H1 (cell line): ENCODE results near the gene RGS9. TPM values are rescaled to one million over a fixed set of nuclear protein-coding genes. Genes with fewer than 3 reads are reported as not detected.

ENCODE experiments used
- CTCF ChIA-PET: fragments of 300-600 bp; sonication (Branson Sonifier 250); formaldehyde crosslinking; loops from one replicate; lab custom pipeline; 2021; ENCODE audit not compliant: partially characterized antibody; lab: Charles Lee
- POLR2A ChIA-PET: fragments of 300-600 bp; sonication (Branson Sonifier 250); formaldehyde crosslinking; loops from one replicate; lab custom pipeline; 2021; ENCODE audit warnings: inconsistent platforms; ENCODE audit not compliant: partially characterized antibody; lab: Charles Lee
- DNase-seq, 2 experiments: peaks; one replicate each; pipeline versions ENCODE4 v3.0.0 to v3.0.0-alpha.2; 2010 to 2022; ENCODE audit warnings: low spot score in 2 of 2, low read depth in 1 of 2, mixed read lengths in 1 of 2
- FAIRE-seq: peaks from 2 replicates; lab custom pipeline; 2011; peaks lifted over from hg19 to GRCh38; lab: Jason Lieb, UNC
- H2AFZ ChIP-seq: 2 replicates; pipeline ENCODE4 v1.8.1; 2012; ENCODE audit warnings: low read length, inconsistent platforms
- H2AK5ac ChIP-seq: 2 replicates; pipeline ENCODE4 v1.6.1; 2013; ENCODE audit warnings: low read depth, low read length
- H2BK120ac ChIP-seq: replicated peaks from 2 replicates; pipeline ENCODE3; 2013; ENCODE audit warnings: low read depth, low read length, inconsistent platforms
- H2BK12ac ChIP-seq: 2 replicates; pipeline ENCODE4 v1.6.1; 2013; ENCODE audit warnings: low read depth, low read length
- H2BK15ac ChIP-seq: 2 replicates; pipeline ENCODE4 v1.6.1; 2013; ENCODE audit warnings: low read length
- H2BK20ac ChIP-seq: 2 replicates; pipeline ENCODE4 v1.6.1; 2013; ENCODE audit warnings: low read length
- H2BK5ac ChIP-seq: 2 replicates; pipeline ENCODE4 v1.6.1; 2013; ENCODE audit warnings: low read depth, low read length
- H3K14ac ChIP-seq: 2 replicates; pipeline ENCODE4 v1.6.1; 2013; ENCODE audit warnings: inconsistent platforms; ENCODE audit not compliant: insufficient read length
- H3K18ac ChIP-seq: 2 replicates; pipeline ENCODE4 v1.6.1; 2013; ENCODE audit warnings: low read length; ENCODE audit errors: extremely low read depth
- H3K23ac ChIP-seq: 2 replicates; pipeline ENCODE4 v1.6.1; 2013; ENCODE audit warnings: inconsistent platforms; ENCODE audit not compliant: insufficient read length
- H3K23me2 ChIP-seq: 2 replicates; pipeline ENCODE4 v1.6.1; 2013; ENCODE audit warnings: low read depth, low read length
- H3K27ac ChIP-seq: 2 replicates; pipeline ENCODE4 v1.6.1; 2011; ENCODE audit warnings: low read depth, low read length, inconsistent platforms
- H3K27me3 ChIP-seq, 4 experiments: replicated peaks in 1 of 4; 1 replicate in 1 of 4; 2 replicates in 3 of 4; pipeline versions ENCODE4 v1.6.1 to v1.8.1; 2011 to 2013; ENCODE audit warnings: low read length in 3 of 4, mild to moderate bottlenecking in 3 of 4, inconsistent platforms in 2 of 4, mixed read lengths in 2 of 4, moderate library complexity in 1 of 4; ENCODE audit not compliant: control insufficient read depth in 3 of 4, insufficient read depth in 3 of 4; ENCODE audit errors: extremely low read depth in 1 of 4
- H3K36me3 ChIP-seq, 4 experiments: 2 replicates each; pipeline versions ENCODE4 v1.6.1 to v1.8.1; 2011 to 2013; ENCODE audit warnings: mild to moderate bottlenecking in 4 of 4, low read length in 3 of 4, moderate library complexity in 2 of 4, control low read depth in 1 of 4, inconsistent platforms in 1 of 4; ENCODE audit not compliant: insufficient read depth in 4 of 4, control insufficient read depth in 2 of 4
- H3K4ac ChIP-seq: replicated peaks from 2 replicates; pipeline ENCODE3; 2013; ENCODE audit warnings: low read length, low read depth, mixed read lengths, inconsistent platforms; ENCODE audit not compliant: insufficient read length
- H3K4me1 ChIP-seq, 4 experiments: replicated peaks in 1 of 4; 1 replicate in 1 of 4; 2 replicates in 3 of 4; pipeline versions ENCODE4 v1.6.1 to v1.8.1; 2011 to 2013; ENCODE audit warnings: low read length in 3 of 4, inconsistent platforms in 2 of 4, mixed read lengths in 1 of 4; ENCODE audit not compliant: insufficient read depth in 4 of 4, control insufficient read depth in 3 of 4
- H3K4me2 ChIP-seq, 2 experiments: 2 replicates each; pipeline versions ENCODE4 v1.6.1 to v1.8.1; 2011 to 2013; ENCODE audit warnings: low read depth in 2 of 2, low read length in 2 of 2, control low read depth in 1 of 2, inconsistent platforms in 1 of 2, mild to moderate bottlenecking in 1 of 2; ENCODE audit not compliant: insufficient read depth in 1 of 2
- H3K4me3 ChIP-seq, 4 experiments: fragments of 200-600, 300-600 bp in 1 of 4; sonication (generic), shearing (Covaris generic), sonication (Bioruptor Twin) in 1 of 4; 2 replicates each; pipeline versions ENCODE4 v1.5.1 to v1.8.1; 2011 to 2016; ENCODE audit warnings: low read length in 4 of 4, low read depth in 3 of 4, control low read depth in 2 of 4, inconsistent platforms in 2 of 4, mild to moderate bottlenecking in 2 of 4, mixed read lengths in 1 of 4, moderate library complexity in 1 of 4; ENCODE audit not compliant: insufficient read depth in 2 of 4; ENCODE audit errors: extremely low read depth in 1 of 4
- H3K56ac ChIP-seq: replicated peaks from 2 replicates; pipeline ENCODE3; 2013; ENCODE audit warnings: low read depth, mild to moderate bottlenecking, mixed read lengths, low read length, inconsistent platforms; ENCODE audit not compliant: insufficient read length
- H3K79me1 ChIP-seq: 2 replicates; pipeline ENCODE4 v1.6.1; 2013; ENCODE audit warnings: low read depth, low read length, control low read depth
- H3K79me2 ChIP-seq, 2 experiments: 2 replicates each; pipeline versions ENCODE4 v1.6.1 to v1.8.1; 2012 to 2013; ENCODE audit warnings: low read length in 2 of 2, mild to moderate bottlenecking in 2 of 2, inconsistent platforms in 1 of 2; ENCODE audit not compliant: insufficient read depth in 2 of 2, control insufficient read depth in 1 of 2
- H3K9ac ChIP-seq, 4 experiments: replicated peaks in 1 of 4; 1 replicate in 1 of 4; 2 replicates in 3 of 4; pipeline versions ENCODE4 v1.6.1 to v1.8.1; 2011 to 2013; ENCODE audit warnings: low read depth in 3 of 4, low read length in 3 of 4, control low read depth in 2 of 4, mild to moderate bottlenecking in 2 of 4, moderate library complexity in 2 of 4, inconsistent platforms in 1 of 4; ENCODE audit errors: extremely low read depth in 1 of 4
- H3K9me3 ChIP-seq, 2 experiments: 2 replicates each; pipeline versions ENCODE4 v1.6.1 to v1.8.1; 2012 to 2013; ENCODE audit warnings: mild to moderate bottlenecking in 2 of 2, moderate library complexity in 2 of 2, control low read depth in 1 of 2, inconsistent platforms in 1 of 2, low read depth in 1 of 2, low read length in 1 of 2, mixed read lengths in 1 of 2; ENCODE audit not compliant: insufficient read depth in 2 of 2
- H4K20me1 ChIP-seq, 2 experiments: replicated peaks in 1 of 2; 2 replicates each; pipeline versions ENCODE3 to v1.8.1; 2011 to 2013; ENCODE audit warnings: inconsistent platforms in 2 of 2, low read length in 2 of 2, mild to moderate bottlenecking in 1 of 2; ENCODE audit not compliant: insufficient read depth in 2 of 2, control insufficient read depth in 1 of 2
- H4K5ac ChIP-seq: 2 replicates; pipeline ENCODE4 v1.6.1; 2013; ENCODE audit warnings: low read length, low read depth, mixed read lengths, inconsistent platforms; ENCODE audit not compliant: insufficient read length
- H4K8ac ChIP-seq: 2 replicates; pipeline ENCODE4 v1.8.0; 2013; ENCODE audit warnings: mild to moderate bottlenecking, moderate library complexity, low read length, inconsistent platforms; ENCODE audit not compliant: insufficient read depth; ENCODE audit errors: extremely low read depth
- H4K91ac ChIP-seq: replicated peaks from 2 replicates; pipeline ENCODE3; 2013; ENCODE audit warnings: low read length, mixed read lengths, inconsistent platforms; ENCODE audit not compliant: insufficient read length
- ASH2L ChIP-seq: fragments of 200-600, 300-600 bp; sonication (generic); IDR thresholded peaks from one replicate; pipeline ENCODE4 v1.7.1; 2017; ENCODE audit warnings: low read length
- BACH1 ChIP-seq: IDR thresholded peaks from 2 replicates; pipeline ENCODE4 v1.6.1; 2012; ENCODE audit warnings: low read length, improper control_type of control experiment
- CBX8 ChIP-seq: fragments of 300-800, 300-1000 bp; sonication (generic); IDR thresholded peaks from 2 replicates; pipeline ENCODE4 v1.7.1; 2016; ENCODE audit warnings: low read depth, low read length, borderline replicate concordance
- EGR1 ChIP-seq: IDR thresholded peaks from 2 replicates; pipeline ENCODE4 v1.6.1; 2011; ENCODE audit warnings: low read depth, low read length, borderline replicate concordance
- HDAC2 ChIP-seq, 2 experiments: fragments of 300-600 bp in 1 of 2; sonication (generic) in 1 of 2; IDR thresholded peaks; 2 replicates each; pipeline ENCODE4 v1.6.1; 2011 to 2012; ENCODE audit warnings: low read depth in 2 of 2, low read length in 2 of 2, mild to moderate bottlenecking in 2 of 2, moderate library complexity in 2 of 2, borderline replicate concordance in 1 of 2, inconsistent platforms in 1 of 2
- JUN ChIP-seq: IDR thresholded peaks from 2 replicates; pipeline ENCODE4 v1.6.1; 2011; ENCODE audit warnings: low read depth, mild to moderate bottlenecking, improper control_type of control experiment, low read length
- POLR2AphosphoS5 ChIP-seq: IDR thresholded peaks from 2 replicates; pipeline ENCODE4 v1.6.1; 2011; ENCODE audit warnings: low read depth, low read length
- POU5F1 ChIP-seq: IDR thresholded peaks from 2 replicates; pipeline ENCODE4 v1.6.1; 2011; ENCODE audit warnings: low read depth, mild to moderate bottlenecking, low read length, moderate library complexity
- RAD21 ChIP-seq, 2 experiments: IDR thresholded peaks in 1 of 2; conservative IDR thresholded peaks in 1 of 2; 2 replicates each; pipeline ENCODE4 v1.6.1; 2011; ENCODE audit warnings: low read depth in 2 of 2, low read length in 2 of 2, improper control_type of control experiment in 1 of 2, inconsistent platforms in 1 of 2, mild to moderate bottlenecking in 1 of 2, moderate library complexity in 1 of 2
- RXRA ChIP-seq: IDR thresholded peaks from 2 replicates; pipeline ENCODE4 v1.6.1; 2011; ENCODE audit warnings: low read depth, mild to moderate bottlenecking, low read length, moderate library complexity; ENCODE audit not compliant: insufficient read depth
- SIN3A ChIP-seq, 2 experiments: IDR thresholded peaks in 1 of 2; conservative IDR thresholded peaks in 1 of 2; 2 replicates each; pipeline ENCODE4 v1.6.1; 2011 to 2012; ENCODE audit warnings: low read length in 2 of 2, improper control_type of control experiment in 1 of 2, low read depth in 1 of 2, mild to moderate bottlenecking in 1 of 2
- SUZ12 ChIP-seq: fragments of 200-600 bp; sonication (generic); IDR thresholded peaks from 2 replicates; pipeline ENCODE4 v1.6.1; 2012; ENCODE audit warnings: mild to moderate bottlenecking, inconsistent platforms, low read length, moderate library complexity, mixed read lengths
- TAF7 ChIP-seq: optimal IDR thresholded peaks from 2 replicates; pipeline ENCODE3; 2011; ENCODE audit warnings: low read depth, mild to moderate bottlenecking, inconsistent platforms, low read length, moderate library complexity, borderline replicate concordance
- TEAD4 ChIP-seq: IDR thresholded peaks from 2 replicates; pipeline ENCODE4 v1.6.1; 2012; ENCODE audit warnings: low read depth, low read length, inconsistent platforms, mixed read lengths
- WGBS, 2 experiments: shearing (Covaris generic) in 1 of 2; methylation state at CpG; one replicate each; pipeline versions ENCODE4 v1.1.6 to v1.1.7; 2013 to 2015; ENCODE audit warnings: low lambda C conversion rate in 2 of 2, mixed read lengths in 2 of 2, inconsistent platforms in 1 of 2, low coverage in 1 of 2, missing lambda C conversion rate in 1 of 2; ENCODE audit not compliant: insufficient replicate concordance in 2 of 2, insufficient coverage in 1 of 2, insufficient read length in 1 of 2; ENCODE audit errors: extremely low coverage in 1 of 2, missing lambda C conversion rate in 1 of 2; 5-methylcytosine and 5-hydroxymethylcytosine counted together
- polyA plus RNA-seq, 7 experiments: library from polyadenylated mRNA; depleted of rRNA in 3 of 7; stranded (reverse) in 5 of 7; unstranded in 2 of 7; fragments of >200 nt in 5 of 7; fragments of 200-250 nt in 2 of 7; gene quantifications; 1 replicate in 5 of 7; 2 replicates in 1 of 7; 4 replicates in 1 of 7; pipeline versions ENCODE4 v1.2.1 to v1.2.3, GENCODE V29; 2011 to 2013; ENCODE audit warnings: missing spikeins in 2 of 7, mixed read lengths in 2 of 7
- total RNA-seq: library from RNA; stranded (reverse); fragmentation: NEBNext Ultra II Directional; extraction: Animal tissue kit (Norgen Biotek cat#: 25700); gene quantifications from 2 replicates; pipeline ENCODE4 v1.2.1, GENCODE V29; 2021

The RGS9 gene
- total and polyA plus RNA-seq, 2 of the 8 experiments (the other 6 are each of a cell fraction or from before 2014, with no cell fraction given): 8.9 to 20.5 TPM

DNA sequence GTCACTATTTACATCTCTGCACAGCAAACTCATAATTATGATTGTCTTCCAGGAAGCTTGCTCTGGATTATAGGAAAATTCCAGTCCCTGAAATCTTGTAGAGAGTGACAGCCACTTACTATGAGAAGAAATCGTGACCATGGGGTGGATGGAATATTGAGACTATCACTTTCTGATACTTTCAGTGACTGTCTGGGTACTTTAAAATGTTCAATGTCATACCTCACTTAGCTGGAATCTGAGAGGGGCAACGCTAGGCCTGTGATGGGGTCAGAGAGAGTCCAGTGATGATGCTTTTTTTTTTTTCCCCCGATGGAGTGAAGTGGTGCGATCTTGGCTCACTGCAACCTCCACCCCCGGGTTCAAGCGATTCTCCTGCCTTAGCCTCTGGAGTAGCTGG, 32.2 kb upstream of the RGS9 start:
- Histone ChIP-seq H2BK20ac (no peak overlapping the region), H2BK120ac (no peak overlapping the region), H2BK12ac (no peak overlapping the region), H4K20me1 (peaks cover 0 to 1% of the 10 kb centered on the region in 2 experiments), H3K27ac (no peak overlapping the region), H3K23ac (no peak overlapping the region), H4K91ac (no peak overlapping the region), H3K23me2 (peaks cover 8% of the 10 kb centered on the region; the same call in 1 of the 2 replicates), H3K36me3 (peaks cover 0 to 3% (median under 1%) of the 10 kb centered on the region in 4 experiments; a peak in 1 of 8 replicates), H3K4me1 (peaks cover 0 to 6% (median 2%) of the 10 kb centered on the region in 4 experiments; a peak in 2 of 7 replicates), H3K56ac (no peak overlapping the region), H3K18ac (no peak overlapping the region), H2AK5ac (no peak overlapping the region), H3K4me3 (no peak overlapping the region), H3K14ac (no peak overlapping the region), H2BK15ac (no peak overlapping the region), H3K4ac (no peak overlapping the region), H3K79me2 (no peaks in the 10 kb centered on the region), H3K79me1 (no peaks in the 10 kb centered on the region), H4K5ac (no peak overlapping the region), H3K27me3 (no peaks in the 10 kb centered on the region), H2AFZ (no peak overlapping the region), H3K9me3 (no peaks in the 10 kb centered on the region; a peak in 1 of 4 replicates), H3K9ac (no peak overlapping the region), H2BK5ac (no peak overlapping the region), H4K8ac (no peak overlapping the region), H3K4me2 (no peak overlapping the region)
- FAIRE-seq: no peak
- DNase-seq: no peak
- ChIA-PET CTCF (interaction anchor here (8.1 kb wide), 1 partner anchor 18 kb away, joined by 64 read pairs; no protein-coding TSS in a partner anchor), POLR2A (interaction anchor here (0.6 to 1.5 kb wide), 2 partner anchors 18 to 596 kb away, joined by 3 to 4 read pairs; no protein-coding TSS in a partner anchor)
- WGBS, 2 experiments: 78% methylated on average over 6 of the region's 6 CpGs; no CpG with 5 or more reads in 1 of the 2 experiments
- TF ChIP-seq POU5F1: no peak
- no peak for TF ChIP-seq HDAC2 (IDR thresholded peaks at IDR 0.05; ENCODE audit: borderline replicate concordance in 1 of 2, low read depth in 2 of 2, low read length in 2 of 2)
- no peak for TF ChIP-seq RXRA
- TF ChIP-seq SIN3A (conservative IDR thresholded peaks at IDR 0.05 in 1 of 2, IDR thresholded peaks at IDR 0.05 in 1 of 2; ENCODE audit: low read depth in 1 of 2, low read length in 2 of 2): no peak
- TF ChIP-seq BACH1: no peak
- no peak for TF ChIP-seq POLR2AphosphoS5
- TF ChIP-seq SUZ12: no peak
- no peak for TF ChIP-seq CBX8
- no peak for TF ChIP-seq TAF7
- TF ChIP-seq TEAD4: no peak
- TF ChIP-seq JUN: no peak
- no peak for TF ChIP-seq EGR1
- TF ChIP-seq ASH2L: no peak
- TF ChIP-seq RAD21 (IDR thresholded peaks at IDR 0.05 in 1 of 2, conservative IDR thresholded peaks at IDR 0.05 in 1 of 2; ENCODE audit: low read depth in 2 of 2, low read length in 2 of 2): no peak
